Transverse colon (tissue), 4 donors: ENCODE results near the gene PFKFB2. TPM values are rescaled to one million over a fixed set of nuclear protein-coding genes. Genes with fewer than 3 reads are reported as not detected.

Experiments
- DNase-seq: peaks from one replicate; pipeline ENCODE4 v3.0.0-alpha.2; 2019
- H3K27ac ChIP-seq, 4 donors: fragments of 200-600 bp; sonication (generic); 2 replicates each; pipeline ENCODE4 v1.5.1; 2016 to 2018; ENCODE audit warnings: inconsistent platforms in 4 of 4
- H3K27me3 ChIP-seq: fragments of 200-600 bp; sonication (generic); 2 replicates; pipeline ENCODE4 v1.5.1; 2017; ENCODE audit warnings: inconsistent platforms
- H3K36me3 ChIP-seq, 4 donors: fragments of 200-600 bp; sonication (generic); 2 replicates each; pipeline ENCODE4 v1.5.1; 2017 to 2019; ENCODE audit warnings: inconsistent platforms in 4 of 4
- H3K4me1 ChIP-seq, 4 donors: fragments of 200-600 bp; sonication (generic); 2 replicates each; pipeline ENCODE4 v1.5.1; 2017 to 2020; ENCODE audit warnings: inconsistent platforms in 4 of 4
- H3K4me3 ChIP-seq, 4 donors: fragments of 200-600 bp; sonication (generic); 1 replicate in 1 of 4; 2 replicates in 3 of 4; pipeline versions ENCODE4 v1.5.1 to v1.6.1; 2017 to 2019; ENCODE audit warnings: inconsistent platforms in 4 of 4
- H3K9me3 ChIP-seq, 2 donors: fragments of 200-600 bp; sonication (generic); 2 replicates each; pipeline ENCODE4 v1.5.1; 2017 to 2019; ENCODE audit warnings: inconsistent platforms in 2 of 2
- CTCF ChIP-seq, 5 experiments: fragments of 200-600 bp in 3 of 5; fragments of 450-650 bp in 2 of 5; sonication (generic) in 3 of 5; IDR thresholded peaks; 1 replicate in 2 of 5; 2 replicates in 3 of 5; pipeline ENCODE4 v1.5.1; 2016 to 2017; ENCODE audit warnings: antibody characterized with exemption in 5 of 5, inconsistent platforms in 3 of 5, mild to moderate bottlenecking in 2 of 5, moderate library complexity in 1 of 5
- EP300 ChIP-seq: sonication (generic); formaldehyde crosslinking; IDR thresholded peaks from one replicate; pipeline ENCODE4 v1.6.1; 2017; ENCODE audit warnings: antibody characterized with exemption, low read depth
- POLR2A ChIP-seq: fragments of 450-650 bp; IDR thresholded peaks from one replicate; pipeline ENCODE4 v1.6.1; 2016; ENCODE audit warnings: antibody characterized with exemption, mild to moderate bottlenecking, moderate library complexity
- POLR2AphosphoS5 ChIP-seq, 3 donors: sonication (generic); formaldehyde crosslinking; IDR thresholded peaks; one replicate each; pipeline ENCODE4 v1.6.1; 2016; ENCODE audit warnings: antibody characterized with exemption in 3 of 3
- WGBS, 2 donors: methylation state at CpG; one replicate each; pipeline ENCODE4 v1.1.5; 2018; ENCODE audit warnings: low coverage in 1 of 2; 5-methylcytosine and 5-hydroxymethylcytosine counted together
- in situ Hi-C, 4 donors: fragments of 200-750 bp; cut with MboI; loops; one replicate each; pipeline versions ENCODE4 v1.15.0 to v1.15.1; 2017; ENCODE audit warnings: low sequenced_read_pairs in 3 of 4, low pct_ligation_motif_present in 1 of 4, low pct_unique_long_range_greater_than_20kb in 1 of 4
- intact Hi-C: fragments of 100-400 bp; cut with DNase I; formaldehyde crosslinking; loops from one replicate; pipeline ENCODE4 v1.15.1; 2023; ENCODE audit warnings: low total_unique reads
- total RNA-seq, 4 donors: library from RNA; depleted of rRNA; stranded (reverse); fragments of >200 nt; gene quantifications; one replicate each; pipeline ENCODE4 v1.1.0, GENCODE V29; 2016

Gene PFKFB2
- total RNA-seq, 4 donors from 2014 or later, result 84.2 to 155 (median 91.1) TPM

DNA sequence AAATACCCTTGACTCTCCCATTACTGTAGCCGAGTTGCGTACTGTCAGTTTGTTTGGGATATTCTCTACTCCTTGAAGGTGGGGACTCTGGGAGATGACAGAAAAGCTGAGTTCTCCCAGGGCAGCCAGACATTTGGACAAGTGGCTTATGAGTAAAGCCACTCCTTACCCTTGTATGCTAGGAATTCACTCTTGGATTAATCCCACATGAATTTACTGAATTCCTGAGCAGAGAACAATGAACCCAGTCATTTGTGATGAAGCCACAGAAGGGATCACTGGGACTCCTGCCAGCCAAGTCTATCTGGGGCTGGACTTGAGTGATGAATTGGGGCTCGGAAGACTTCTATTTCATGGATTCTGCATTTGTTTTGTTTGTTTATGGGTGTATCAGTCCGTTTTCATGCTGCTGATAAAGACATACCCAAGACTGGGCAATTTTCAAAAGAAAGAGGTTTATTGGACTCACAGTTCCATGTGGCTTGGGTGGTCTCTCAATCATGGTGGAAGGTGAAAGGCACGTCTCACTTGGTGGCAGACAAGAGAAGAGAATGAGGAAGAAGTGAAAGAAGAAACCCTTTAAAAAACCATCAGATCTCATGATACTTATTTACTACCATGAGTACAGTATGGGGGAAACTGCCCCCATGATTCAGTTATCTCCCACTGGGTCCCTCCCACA is 45.6 kb upstream of the PFKFB2 start:
- WGBS, 2 donors, result 69 to 81% methylated on average over 5 of the region's 5 CpGs
- no peak for DNase-seq
- Histone ChIP-seq H3K4me1 (peaks cover 0 to 24% (median 12%) of the 10 kb centered on the region in 4 donors), H3K27me3 (no peaks in the 10 kb centered on the region), H3K9me3 (no peaks in the 10 kb centered on the region), H3K4me3 (no peak overlapping the region), H3K36me3 (no peaks in the 10 kb centered on the region), H3K27ac (no peak overlapping the region)
- in situ Hi-C loops (no loop called here), intact Hi-C loops (no loop called here)
- TF ChIP-seq EP300 (no peak), POLR2A (no peak), POLR2AphosphoS5 (IDR thresholded peaks at IDR 0.05) (no peak), CTCF (IDR thresholded peaks at IDR 0.05) (no peak)

DNA sequence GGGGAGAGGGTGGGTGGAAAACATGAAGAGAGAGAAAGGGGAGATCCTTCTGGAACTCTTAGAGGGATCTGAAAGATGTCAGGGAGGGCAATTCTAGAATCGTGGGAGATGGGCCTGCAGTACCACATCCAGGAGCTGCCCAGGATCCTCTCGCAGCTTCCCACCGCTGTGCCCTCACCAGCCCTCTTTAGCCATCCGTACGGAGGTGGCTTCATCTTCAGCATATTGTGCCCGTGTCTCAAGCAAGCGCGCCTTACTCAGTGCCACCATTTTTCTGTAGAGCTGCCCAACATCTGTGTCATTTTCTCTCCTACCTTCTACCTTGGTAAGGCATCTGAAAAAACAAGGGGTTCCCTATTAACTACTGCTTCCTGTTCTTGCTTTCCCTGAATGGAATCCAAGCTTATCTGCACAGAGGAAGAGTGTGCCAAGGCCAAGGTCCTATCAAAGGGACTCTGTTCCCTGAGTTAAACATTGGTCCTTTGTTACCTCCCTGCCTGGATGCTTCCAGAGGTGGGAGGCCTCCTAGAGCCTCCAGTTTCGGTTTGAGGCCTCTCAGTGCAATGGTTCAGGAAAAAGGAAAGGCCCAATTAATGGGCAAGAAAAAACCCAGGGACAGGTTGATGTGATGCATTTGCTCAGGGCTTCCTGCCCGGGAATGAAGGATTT is 43.8 kb upstream of the PFKFB2 start:
- in situ Hi-C loops (no loop called here), intact Hi-C loops (no loop called here)
- no peak for TF ChIP-seq CTCF (IDR thresholded peaks at IDR 0.05)
- no peak for TF ChIP-seq EP300
- TF ChIP-seq POLR2AphosphoS5 (IDR thresholded peaks at IDR 0.05), result no peak
- TF ChIP-seq POLR2A, result no peak
- peaks cover 0 to 24% (median 11%) of the 10 kb centered on the region in 4 donors for H3K4me1 ChIP-seq
- H3K4me3 ChIP-seq, result no peak overlapping the region
- no peak for DNase-seq
- H3K27ac ChIP-seq, result peak overlapping the region in 1 of 4 donors; percentile 18
- WGBS, 2 donors, result 87 to 95% methylated on average over 7 to 10 of the region's 10 CpGs
- no peaks in the 10 kb centered on the region for H3K36me3 ChIP-seq
- no peaks in the 10 kb centered on the region for H3K27me3 ChIP-seq
- no peaks in the 10 kb centered on the region for H3K9me3 ChIP-seq

GRCh38 chr1:207009945-207010344 is 43.1 kb upstream of the PFKFB2 start:
- no peak overlapping the region for H3K4me3 ChIP-seq
- H3K4me1 ChIP-seq, result peaks cover 0 to 20% (median 9%) of the 10 kb centered on the region in 4 donors
- no peak for TF ChIP-seq CTCF (IDR thresholded peaks at IDR 0.05)
- TF ChIP-seq POLR2AphosphoS5 (IDR thresholded peaks at IDR 0.05), result no peak
- no peak for TF ChIP-seq POLR2A
- TF ChIP-seq EP300, result no peak
- in situ Hi-C loops, result no loop called here
- DNase-seq, result no peak
- no peaks in the 10 kb centered on the region for H3K27me3 ChIP-seq
- intact Hi-C loops, result no loop called here
- H3K36me3 ChIP-seq, result no peaks in the 10 kb centered on the region
- peak overlapping the region in 1 of 4 donors; percentile 18 for H3K27ac ChIP-seq
- WGBS, 2 donors, result 38 to 64% methylated on average over 6 to 7 of the region's 7 CpGs
- no peaks in the 10 kb centered on the region for H3K9me3 ChIP-seq

DNA sequence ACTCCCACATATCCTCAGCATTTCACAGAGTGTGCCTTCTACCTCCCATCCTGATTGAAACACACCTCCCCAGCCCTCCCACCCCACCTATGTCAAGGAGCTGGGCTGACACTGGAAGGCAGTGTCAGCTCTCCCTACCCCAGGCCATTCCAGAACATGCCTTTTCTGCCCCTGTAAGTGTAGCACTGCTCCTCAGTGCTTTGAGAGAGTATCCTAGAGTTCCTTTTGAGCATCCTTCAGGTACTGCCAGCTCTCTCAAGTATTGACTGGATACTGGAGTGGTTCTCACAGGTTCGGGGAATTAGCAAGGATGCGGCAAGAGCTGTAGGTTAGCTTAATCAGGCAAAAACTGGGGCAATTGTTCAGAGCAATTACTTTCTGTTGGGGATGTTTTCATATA is 42.3 kb upstream of the PFKFB2 start:
- Histone ChIP-seq H3K9me3 (no peaks in the 10 kb centered on the region), H3K36me3 (no peaks in the 10 kb centered on the region), H3K4me1 (peaks cover 0 to 16% (median 6%) of the 10 kb centered on the region in 4 donors), H3K4me3 (no peak overlapping the region), H3K27me3 (no peaks in the 10 kb centered on the region), H3K27ac (no peak overlapping the region)
- 90% methylated on average over 2 of the region's 2 CpGs; no CpG with 5 or more reads in 1 of the 2 donors for WGBS, 2 donors
- in situ Hi-C loops (no loop called here), intact Hi-C loops (no loop called here)
- TF ChIP-seq EP300 (no peak), POLR2A (no peak), POLR2AphosphoS5 (IDR thresholded peaks at IDR 0.05) (no peak), CTCF (IDR thresholded peaks at IDR 0.05) (no peak)
- no peak for DNase-seq
